HEK293 (cell line): Measurements from ENCODE around the gene KCNIP2.

Source experiments
- CTCF ChIA-PET: fragments of 350-600 bp; formaldehyde crosslinking; extraction: SDS; loops from one replicate; lab custom pipeline; 2021; ENCODE audit warnings: antibody characterized with exemption; lab: Yijun Ruan, JAX
- POLR2A ChIA-PET: fragments of 300-600 bp; formaldehyde crosslinking; extraction: SDS; loops from one replicate; lab custom pipeline; 2020; ENCODE audit warnings: antibody characterized with exemption, inconsistent platforms; lab: Yijun Ruan, JAX
- H3K27ac ChIP-seq: fragments of 200-500 bp; sonication (Bioruptor generic); 2 replicates; pipeline ENCODE4 v1.5.1; 2014; ENCODE audit warnings: low read depth, low read length, control low read depth, inconsistent platforms; ENCODE audit errors: extremely low read depth
- H3K36me3 ChIP-seq, 2 experiments: fragments of 200-500 bp in 1 of 2; sonication (Bioruptor generic) in 1 of 2; 1 replicate in 1 of 2; 2 replicates in 1 of 2; pipeline ENCODE4 v1.5.1; 2014 to 2017; ENCODE audit warnings: inconsistent platforms in 2 of 2, low read length in 2 of 2; ENCODE audit not compliant: control insufficient read depth in 2 of 2, insufficient read depth in 1 of 2
- H3K4me1 ChIP-seq: fragments of 200-500 bp; sonication (Bioruptor generic); 2 replicates; pipeline ENCODE4 v1.5.1; 2014; ENCODE audit warnings: mild to moderate bottlenecking, low read length, inconsistent platforms; ENCODE audit not compliant: control insufficient read depth, insufficient read depth
- H3K4me3 ChIP-seq: 2 replicates; pipeline ENCODE4 v1.5.1; 2011; ENCODE audit warnings: low read depth, mild to moderate bottlenecking, control low read depth, low read length, moderate library complexity
- H3K9me3 ChIP-seq: fragments of 200-500 bp; sonication (Bioruptor generic); 2 replicates; pipeline ENCODE4 v1.5.1; 2014; ENCODE audit warnings: low read depth, low read length, inconsistent platforms; ENCODE audit not compliant: control insufficient read depth, insufficient read depth
- FEZF1 ChIP-seq: fragments of 450-650 bp; formaldehyde crosslinking; IDR thresholded peaks from 2 replicates; pipeline ENCODE4 v1.5.1; 2016; ENCODE audit warnings: missing biosample characterization, missing genetic modification characterization
- GLI2 ChIP-seq: fragments of 450-650 bp; formaldehyde crosslinking; IDR thresholded peaks from 2 replicates; pipeline ENCODE4; 2017; ENCODE audit warnings: missing biosample characterization, missing genetic modification characterization, low read depth, borderline replicate concordance
- GLIS1 ChIP-seq: fragments of 450-650 bp; formaldehyde crosslinking; IDR thresholded peaks from 2 replicates; pipeline ENCODE4 v1.5.1; 2016; ENCODE audit warnings: missing biosample characterization, missing genetic modification characterization
- HIC1 ChIP-seq: fragments of 450-650 bp; formaldehyde crosslinking; IDR thresholded peaks from 2 replicates; pipeline ENCODE4 v1.5.1; 2016; ENCODE audit warnings: missing biosample characterization, missing genetic modification characterization
- PRDM1 ChIP-seq: fragments of 450-650 bp; formaldehyde crosslinking; IDR thresholded peaks from 2 replicates; pipeline ENCODE4; 2016; ENCODE audit warnings: missing biosample characterization, missing genetic modification characterization
- PRDM2 ChIP-seq: fragments of 450-650 bp; formaldehyde crosslinking; IDR thresholded peaks from 2 replicates; pipeline ENCODE4 v1.5.1; 2016; ENCODE audit warnings: missing biosample characterization, missing genetic modification characterization, borderline replicate concordance
- ZBTB44 ChIP-seq: fragments of 450-650 bp; IDR thresholded peaks from 2 replicates; pipeline ENCODE4 v1.5.1; 2018; ENCODE audit warnings: missing biosample characterization, mild to moderate bottlenecking, missing genetic modification characterization
- ZFP37 ChIP-seq: fragments of 450-650 bp; formaldehyde crosslinking; IDR thresholded peaks from 2 replicates; pipeline ENCODE4 v1.5.1; 2016; ENCODE audit warnings: missing biosample characterization, missing genetic modification characterization
- ZFP41 ChIP-seq: fragments of 450-650 bp; formaldehyde crosslinking; IDR thresholded peaks from 2 replicates; pipeline ENCODE4 v1.5.1; 2016; ENCODE audit warnings: missing biosample characterization, missing genetic modification characterization, borderline replicate concordance
- ZNF132 ChIP-seq: fragments of 450-650 bp; formaldehyde crosslinking; IDR thresholded peaks from 2 replicates; pipeline ENCODE4 v1.5.1; 2017; ENCODE audit warnings: missing biosample characterization, missing genetic modification characterization, borderline replicate concordance
- ZNF169 ChIP-seq: fragments of 450-650 bp; formaldehyde crosslinking; IDR thresholded peaks from 2 replicates; pipeline ENCODE4 v1.5.1; 2016; ENCODE audit warnings: missing biosample characterization, missing genetic modification characterization
- ZNF354C ChIP-seq: fragments of 450-650 bp; formaldehyde crosslinking; IDR thresholded peaks from 2 replicates; pipeline ENCODE4 v1.5.1; 2016; ENCODE audit warnings: missing biosample characterization, missing genetic modification characterization, low read depth, borderline replicate concordance
- ZNF391 ChIP-seq: fragments of 450-650 bp; formaldehyde crosslinking; IDR thresholded peaks from 2 replicates; pipeline ENCODE4 v1.5.1; 2016; ENCODE audit warnings: low read depth, missing biosample characterization, missing genetic modification characterization, borderline replicate concordance
- ZNF404 ChIP-seq: fragments of 450-650 bp; formaldehyde crosslinking; IDR thresholded peaks from 2 replicates; pipeline ENCODE4 v1.5.1; 2017; ENCODE audit warnings: missing biosample characterization, missing genetic modification characterization
- ZNF423 ChIP-seq: fragments of 450-650 bp; formaldehyde crosslinking; IDR thresholded peaks from 2 replicates; pipeline ENCODE4 v1.5.1; 2016; ENCODE audit warnings: missing biosample characterization, missing genetic modification characterization
- ZNF558 ChIP-seq: fragments of 450-650 bp; formaldehyde crosslinking; IDR thresholded peaks from 2 replicates; pipeline ENCODE4 v1.5.1; 2016; ENCODE audit warnings: missing biosample characterization, missing genetic modification characterization
- ZNF677 ChIP-seq: fragments of 450-650 bp; IDR thresholded peaks from 2 replicates; pipeline ENCODE4 v1.5.0; 2018; ENCODE audit warnings: missing biosample characterization, mild to moderate bottlenecking, missing genetic modification characterization, moderate library complexity
- TF ChIP-seq, protein P1 (sequence below): fragments of 450-650 bp; formaldehyde crosslinking; IDR thresholded peaks from 2 replicates; pipeline ENCODE4 v1.5.1; 2017; ENCODE audit warnings: missing biosample characterization, missing genetic modification characterization
- TF ChIP-seq, protein P2 (sequence below): fragments of 450-650 bp; formaldehyde crosslinking; IDR thresholded peaks from 2 replicates; pipeline ENCODE4 v1.5.1; 2016; ENCODE audit warnings: missing biosample characterization, missing genetic modification characterization
- TF ChIP-seq, protein P3 (sequence below): fragments of 450-650 bp; formaldehyde crosslinking; IDR thresholded peaks from 2 replicates; pipeline ENCODE4 v1.5.1; 2016; ENCODE audit warnings: missing biosample characterization, missing genetic modification characterization

KCNIP2 gene

DNA sequence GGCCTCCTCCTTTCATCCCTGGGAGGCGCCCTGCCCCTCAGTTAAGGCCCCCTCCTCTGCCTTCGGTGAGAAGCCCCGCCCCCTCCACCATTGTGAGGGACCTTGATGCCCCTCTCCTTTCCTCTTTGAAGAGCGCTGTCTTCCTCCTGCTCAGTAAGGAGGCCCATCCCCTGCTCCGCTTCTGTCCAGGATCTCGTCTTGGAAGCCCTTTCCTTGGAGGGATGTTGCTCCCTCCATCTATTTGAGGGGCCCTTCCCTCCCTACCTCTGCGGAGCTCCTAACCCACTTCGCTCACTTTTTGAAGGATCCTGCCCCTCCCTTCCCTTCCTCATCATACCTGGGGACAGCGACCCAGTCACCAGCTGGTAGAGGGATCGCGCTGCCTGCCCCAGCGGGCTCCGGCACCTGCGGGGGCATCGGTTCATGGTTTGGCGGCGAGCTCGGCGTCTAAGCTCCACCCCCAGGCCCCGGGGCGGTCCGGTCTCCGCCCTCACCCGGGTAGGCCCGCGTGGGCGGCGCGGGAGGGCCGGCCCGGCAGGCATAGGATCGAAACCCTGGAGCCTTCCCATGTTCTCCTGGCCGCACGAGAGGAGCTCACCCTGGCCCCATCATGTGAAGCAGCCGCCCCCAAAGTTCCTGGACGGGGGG lies 4.1 kb downstream of the KCNIP2 start (continued):
- no peak for TF ChIP-seq PRDM1 (tag by site-specific recombination)

DNA sequence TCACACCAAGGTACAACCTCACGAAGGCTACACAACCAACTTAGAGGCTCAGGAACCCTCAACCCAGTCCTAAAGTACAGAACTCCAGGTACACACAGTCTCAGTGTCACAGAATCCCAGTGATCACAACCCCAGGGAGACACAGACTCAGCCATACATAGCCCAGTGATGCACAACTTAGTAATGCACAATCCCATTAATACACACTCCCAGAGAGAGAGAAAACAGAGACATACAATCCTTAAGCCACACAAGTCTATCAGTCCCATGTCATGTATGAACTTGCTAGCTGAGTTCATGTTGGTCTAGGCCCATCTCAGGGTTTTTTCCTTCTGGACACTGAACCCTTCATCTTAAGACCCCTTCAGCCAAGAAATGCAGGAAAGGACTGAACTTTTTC lies 4.6 kb downstream of the KCNIP2 start:
- POLR2A ChIA-PET: interaction anchor here (0.5 to 2.7 kb wide), 6 partner anchors 21 to 233 kb away, joined by 3 to 24 read pairs (median 4); partner anchors contain the start of gene OGA
- no peaks in the 10 kb centered on the region for H3K36me3 ChIP-seq
- no peak overlapping the region for H3K27ac ChIP-seq
- peaks cover 6% of the 10 kb centered on the region for H3K4me1 ChIP-seq
- TF ChIP-seq, protein P1, sequence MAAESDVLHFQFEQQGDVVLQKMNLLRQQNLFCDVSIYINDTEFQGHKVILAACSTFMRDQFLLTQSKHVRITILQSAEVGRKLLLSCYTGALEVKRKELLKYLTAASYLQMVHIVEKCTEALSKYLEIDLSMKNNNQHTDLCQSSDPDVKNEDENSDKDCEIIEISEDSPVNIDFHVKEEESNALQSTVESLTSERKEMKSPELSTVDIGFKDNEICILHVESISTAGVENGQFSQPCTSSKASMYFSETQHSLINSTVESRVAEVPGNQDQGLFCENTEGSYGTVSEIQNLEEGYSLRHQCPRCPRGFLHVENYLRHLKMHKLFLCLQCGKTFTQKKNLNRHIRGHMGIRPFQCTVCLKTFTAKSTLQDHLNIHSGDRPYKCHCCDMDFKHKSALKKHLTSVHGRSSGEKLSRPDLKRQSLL (tag by site-specific recombination): no peak
- TF ChIP-seq ZNF404 (tag by site-specific recombination) (no peak), ZNF169 (no peak), HIC1 (tag by site-specific recombination) (no peak), FEZF1 (tag by site-specific recombination) (no peak), ZFP41 (no peak), ZNF677 (tag by site-specific recombination) (no peak), PRDM2 (tag by site-specific recombination) (no peak), ZFP37 (tag by site-specific recombination) (no peak), GLI2 (tag by site-specific recombination) (no peak), ZNF423 (tag by site-specific recombination) (no peak), ZNF132 (tag by site-specific recombination) (no peak), ZBTB44 (tag by site-specific recombination) (no peak), ZNF391 (tag by site-specific recombination) (no peak), ZNF354C (no peak), GLIS1 (tag by site-specific recombination) (no peak), ZNF558 (tag by site-specific recombination) (no peak)
- TF ChIP-seq, protein P2, sequence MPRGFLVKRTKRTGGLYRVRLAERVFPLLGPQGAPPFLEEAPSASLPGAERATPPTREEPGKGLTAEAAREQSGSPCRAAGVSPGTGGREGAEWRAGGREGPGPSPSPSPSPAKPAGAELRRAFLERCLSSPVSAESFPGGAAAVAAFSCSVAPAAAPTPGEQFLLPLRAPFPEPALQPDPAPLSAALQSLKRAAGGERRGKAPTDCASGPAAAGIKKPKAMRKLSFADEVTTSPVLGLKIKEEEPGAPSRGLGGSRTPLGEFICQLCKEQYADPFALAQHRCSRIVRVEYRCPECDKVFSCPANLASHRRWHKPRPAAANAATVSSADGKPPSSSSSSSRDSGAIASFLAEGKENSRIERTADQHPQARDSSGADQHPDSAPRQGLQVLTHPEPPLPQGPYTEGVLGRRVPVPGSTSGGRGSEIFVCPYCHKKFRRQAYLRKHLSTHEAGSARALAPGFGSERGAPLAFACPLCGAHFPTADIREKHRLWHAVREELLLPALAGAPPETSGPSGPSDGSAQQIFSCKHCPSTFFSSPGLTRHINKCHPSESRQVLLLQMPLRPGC (tag by site-specific recombination): no peak
- TF ChIP-seq, protein P3, sequence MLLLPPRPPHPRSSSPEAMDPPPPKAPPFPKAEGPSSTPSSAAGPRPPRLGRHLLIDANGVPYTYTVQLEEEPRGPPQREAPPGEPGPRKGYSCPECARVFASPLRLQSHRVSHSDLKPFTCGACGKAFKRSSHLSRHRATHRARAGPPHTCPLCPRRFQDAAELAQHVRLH (tag by site-specific recombination): no peak
- CTCF ChIA-PET: interaction anchor here (0.7 to 8.4 kb wide), 10 partner anchors 22 to 235 kb away, joined by 3 to 178 read pairs (median 16); no protein-coding TSS in a partner anchor
- no peaks in the 10 kb centered on the region for H3K9me3 ChIP-seq
- no peak overlapping the region for H3K4me3 ChIP-seq
